Skeletal muscle satellite cell (primary cell): ENCODE measurements around the gene AVPI1.
"Not testable (repeated sequence)": the region's sequence is repeated elsewhere in the genome, so short reads cannot be mapped to it uniquely, and the experiment has no call there.

Experiments
- H3K27me3 ChIP-seq: 2 replicates; pipeline ENCODE4 v1.7.0; 2013; ENCODE audit warnings: low read length; ENCODE audit not compliant: control insufficient read depth, insufficient read depth
- H3K36me3 ChIP-seq: 2 replicates; pipeline ENCODE4 v1.7.0; 2013; ENCODE audit warnings: mild to moderate bottlenecking, control low read depth, low read length; ENCODE audit not compliant: insufficient read depth
- H3K4me1 ChIP-seq: 2 replicates; pipeline ENCODE4 v1.7.0; 2013; ENCODE audit warnings: low read length; ENCODE audit not compliant: control insufficient read depth, insufficient read depth
- H3K4me2 ChIP-seq: 2 replicates; pipeline ENCODE4 v1.7.0; 2013; ENCODE audit warnings: mild to moderate bottlenecking, low read length
- H3K4me3 ChIP-seq: 2 replicates; pipeline ENCODE4 v1.7.0; 2013; ENCODE audit warnings: low read length
- H3K9ac ChIP-seq: 2 replicates; pipeline ENCODE4 v1.7.0; 2013; ENCODE audit warnings: mild to moderate bottlenecking, low read depth, low read length, moderate library complexity
- H3K9me3 ChIP-seq: replicated peaks from 2 replicates; pipeline ENCODE4 v1.7.0; 2013; ENCODE audit warnings: mild to moderate bottlenecking, control low read depth, low read length

AVPI1 gene

DNA sequence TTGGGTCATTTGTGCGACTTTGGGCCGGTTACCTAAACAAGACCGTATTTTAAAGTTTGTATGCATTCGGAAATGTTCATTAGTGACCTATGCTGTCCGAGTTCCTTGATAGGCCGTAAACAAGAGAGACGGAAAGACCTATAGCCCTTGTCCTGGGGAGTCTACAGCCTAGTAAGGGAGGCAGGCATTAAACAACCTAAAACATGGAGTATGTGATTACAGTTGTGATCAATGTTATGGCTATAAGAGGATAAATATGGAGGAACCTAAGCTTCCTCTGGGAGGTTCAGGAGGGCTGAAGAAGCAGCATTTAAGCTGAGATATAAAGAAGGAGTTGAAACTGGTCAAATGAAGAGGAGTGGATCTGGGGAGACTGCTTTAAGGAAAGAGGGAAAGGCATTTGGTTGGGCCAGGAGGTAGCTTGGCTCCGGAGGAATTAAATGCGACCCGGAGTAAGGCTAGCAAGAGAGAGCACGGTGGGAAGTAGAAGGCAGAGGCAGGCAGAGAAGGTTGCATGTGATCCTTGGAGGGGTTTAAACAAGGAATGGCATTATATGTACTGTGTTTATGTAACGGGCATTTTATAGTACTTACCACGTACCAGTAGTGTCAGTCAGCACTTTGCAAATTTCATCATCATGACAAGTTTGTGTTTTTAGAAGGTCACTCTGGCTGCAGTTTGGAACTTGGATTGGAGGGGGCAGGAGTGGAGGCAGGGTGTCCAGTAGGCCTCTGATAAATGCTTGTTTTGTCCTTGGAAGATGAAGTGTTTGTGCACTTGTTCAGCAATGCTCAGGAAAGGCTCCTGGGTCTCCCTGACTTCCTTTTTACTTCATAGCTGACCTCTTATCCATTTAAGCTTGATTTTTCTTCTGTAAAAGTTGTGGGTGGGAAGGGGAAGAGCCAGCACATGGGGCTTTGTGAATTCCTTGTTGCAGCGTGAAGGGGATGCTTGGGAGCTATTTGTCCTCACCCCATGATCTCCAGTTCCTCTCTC lies 1.0 kb upstream of the AVPI1 start:
- H3K4me1 ChIP-seq = peaks cover 61% of the 10 kb centered on the region
- no peaks in the 10 kb centered on the region for H3K27me3 ChIP-seq
- H3K9me3 ChIP-seq = no peaks in the 10 kb centered on the region
- no peaks in the 10 kb centered on the region for H3K36me3 ChIP-seq
- H3K4me3 ChIP-seq = peak overlapping the region; percentile 92
- peak overlapping the region; percentile 81 for H3K9ac ChIP-seq
- H3K4me2 ChIP-seq = peak overlapping the region; percentile 69

DNA sequence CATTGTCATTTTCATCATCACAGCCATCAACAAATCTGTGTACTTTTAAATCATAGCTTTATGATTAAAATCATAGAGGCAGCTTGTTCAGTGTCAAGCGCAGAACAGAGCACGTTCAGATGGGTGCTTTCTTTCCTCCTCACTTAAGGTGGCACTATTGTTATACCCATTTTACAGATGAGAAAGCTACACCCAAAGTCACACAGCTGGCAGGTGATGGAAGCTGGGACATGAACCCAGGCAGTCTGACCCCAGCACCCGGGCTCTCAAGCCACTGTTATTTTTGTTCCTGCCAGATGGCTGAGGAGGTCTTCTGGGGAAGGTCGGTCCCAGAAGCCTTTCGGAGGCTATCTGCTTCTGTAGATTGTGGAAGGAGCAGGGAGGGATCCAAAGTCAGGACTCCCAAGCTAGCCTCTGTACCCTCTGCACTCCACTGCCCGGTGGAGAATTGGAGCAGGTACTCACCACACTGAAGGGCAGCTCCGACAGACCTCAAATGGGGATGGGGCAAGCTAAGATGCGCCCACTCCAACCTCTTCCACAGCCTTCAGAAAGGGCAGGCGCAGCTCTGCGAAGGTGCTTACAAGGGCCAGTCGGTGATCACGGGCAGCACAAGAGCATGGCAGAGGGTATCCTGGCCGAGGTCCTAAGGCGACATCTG lies 610 bp downstream of the AVPI1 start:
- Histone ChIP-seq H3K4me1 (peaks cover 61% of the 10 kb centered on the region), H3K4me2 (peak overlapping the region; percentile 94), H3K9me3 (no peaks in the 10 kb centered on the region), H3K9ac (peak overlapping the region; percentile 96), H3K27me3 (no peaks in the 10 kb centered on the region), H3K4me3 (peak overlapping the region; percentile 92), H3K36me3 (no peaks in the 10 kb centered on the region)

DNA sequence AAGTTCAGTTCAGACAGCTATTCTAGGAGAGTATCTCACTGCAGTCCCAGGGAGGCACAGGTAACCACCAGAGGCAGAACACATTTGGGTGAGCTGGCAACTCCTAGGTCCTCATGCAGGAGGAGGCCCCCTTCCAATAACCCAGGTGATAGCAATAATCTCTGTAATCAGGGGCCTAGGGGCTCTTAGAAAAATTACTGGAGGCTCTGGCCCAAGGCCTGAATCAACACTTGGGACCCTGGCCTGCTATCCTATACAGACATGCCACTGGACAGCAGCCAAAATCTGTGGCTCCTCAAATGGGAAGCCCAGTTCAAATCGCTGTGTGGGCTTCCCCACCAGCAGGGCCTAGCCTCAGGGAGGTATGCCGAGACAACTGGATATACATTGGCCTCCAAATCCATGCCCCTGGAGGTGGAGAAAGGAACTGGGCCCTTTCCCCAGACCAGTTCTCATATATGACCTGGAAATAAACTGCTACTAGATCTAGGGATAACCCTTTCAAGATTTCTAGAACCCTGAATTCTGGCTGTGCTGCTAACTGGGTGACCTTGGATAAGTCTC lies 1.6 kb downstream of the AVPI1 start:
- Histone ChIP-seq H3K4me1 (peaks cover 60% of the 10 kb centered on the region), H3K9ac (peak overlapping the region; percentile 96), H3K4me3 (peak overlapping the region; percentile 92)

DNA sequence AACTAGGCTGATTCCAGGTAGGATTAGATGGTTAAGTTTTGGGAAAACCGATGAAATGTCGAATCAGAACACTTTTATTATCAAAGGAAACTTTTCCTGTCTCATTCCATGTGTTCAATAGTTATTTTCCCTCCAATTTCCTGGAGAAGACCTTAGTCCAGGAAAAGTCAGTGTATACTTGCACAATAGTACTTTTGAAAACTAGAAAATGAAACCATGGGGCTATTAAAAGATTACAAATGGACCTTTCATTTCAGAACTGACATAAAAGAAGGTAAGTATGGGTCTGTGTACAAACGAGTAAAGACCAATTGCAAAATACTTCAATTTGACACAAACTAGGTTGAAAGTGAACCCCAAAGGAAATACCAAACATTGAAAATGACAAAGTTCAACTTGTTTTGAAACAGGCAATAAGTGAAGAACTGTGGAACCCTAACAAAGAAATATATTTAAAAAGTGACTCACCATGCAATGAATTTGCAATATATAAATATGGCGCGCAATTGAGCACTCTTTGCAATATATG lies 2.1 kb downstream of the AVPI1 start:
- Histone ChIP-seq H3K9me3 (no peaks in the 10 kb centered on the region), H3K36me3 (no peaks in the 10 kb centered on the region), H3K4me3 (peak overlapping the region; percentile 92), H3K9ac (peak overlapping the region; percentile 96), H3K4me2 (peak overlapping the region; percentile 94), H3K4me1 (peaks cover 55% of the 10 kb centered on the region), H3K27me3 (no peaks in the 10 kb centered on the region)

More for the DNA sequence above, 1.6 kb downstream of the AVPI1 start:
- Histone ChIP-seq H3K27me3 (no peaks in the 10 kb centered on the region), H3K9me3 (no peaks in the 10 kb centered on the region), H3K4me2 (peak overlapping the region; percentile 94), H3K36me3 (no peaks in the 10 kb centered on the region)

DNA sequence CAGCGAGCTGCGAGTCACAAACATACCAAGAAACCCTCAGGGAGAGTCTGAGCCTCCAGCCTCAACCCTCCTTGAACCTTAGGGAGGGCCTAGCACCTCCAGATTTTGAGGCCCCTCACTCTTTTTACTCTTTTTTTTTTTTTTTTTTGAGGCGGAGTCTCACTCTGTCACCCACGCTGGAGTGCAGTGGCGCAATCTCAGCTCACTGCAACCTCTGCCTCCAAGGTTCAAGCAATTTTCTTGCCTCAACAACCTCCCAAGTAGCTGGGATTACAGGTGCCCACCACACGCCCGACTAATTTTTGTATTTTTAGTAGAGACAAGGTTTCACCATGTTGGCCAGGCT lies 2.7 kb downstream of the AVPI1 start:
- H3K9me3 ChIP-seq, H3K27me3 ChIP-seq, H3K36me3 ChIP-seq: not testable (repeated sequence)
- peak overlapping the region; percentile 96 for H3K9ac ChIP-seq
- H3K4me3 ChIP-seq = peak overlapping the region; percentile 92
- peak overlapping the region; percentile 94 for H3K4me2 ChIP-seq
- peaks cover 50% of the 10 kb centered on the region for H3K4me1 ChIP-seq

DNA sequence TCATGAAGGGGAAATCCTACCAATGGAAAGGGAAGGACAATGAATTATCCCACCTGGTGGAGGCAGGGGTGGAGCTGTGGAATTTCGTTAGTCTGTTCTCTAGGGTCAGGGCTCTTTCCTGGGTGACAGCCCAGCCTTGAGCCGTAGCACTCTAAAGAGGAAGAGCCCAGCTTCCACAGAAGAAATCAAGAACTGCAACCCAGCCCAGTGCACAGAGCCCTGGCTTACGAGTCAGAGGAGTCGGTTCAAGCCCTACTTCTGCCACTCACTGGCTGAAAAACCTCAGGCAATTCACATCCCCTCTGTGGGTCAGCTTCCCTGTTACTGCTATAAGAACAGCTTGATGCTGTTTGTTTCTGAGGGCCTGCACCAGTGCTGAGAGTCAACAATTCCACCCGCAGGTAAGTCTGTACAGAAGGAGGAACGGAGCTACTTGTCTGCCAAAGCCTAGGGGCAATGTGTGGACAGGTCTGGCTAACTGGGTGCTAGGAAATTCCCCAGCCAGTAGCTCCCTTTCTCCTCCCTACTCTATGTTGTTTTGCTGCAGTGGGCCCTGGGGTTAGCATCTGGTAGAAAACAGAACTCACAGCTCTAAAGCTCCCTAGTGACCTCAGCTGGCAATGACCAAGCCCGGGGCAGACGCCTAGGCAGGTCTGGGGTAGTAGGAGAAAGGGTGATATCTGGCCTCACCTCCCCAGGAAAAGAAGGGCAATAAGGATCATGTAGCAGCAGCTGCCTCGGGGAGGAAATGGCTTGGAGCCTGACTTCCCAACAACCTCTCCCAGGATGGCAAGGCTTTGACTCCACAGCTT lies 3.3 kb downstream of the AVPI1 start:
- H3K4me2 ChIP-seq = peak overlapping the region; percentile 94
- H3K4me1 ChIP-seq = peaks cover 44% of the 10 kb centered on the region
- H3K36me3 ChIP-seq = peaks cover 5% of the 10 kb centered on the region
- peak overlapping the region; percentile 96 for H3K9ac ChIP-seq
- H3K4me3 ChIP-seq = peak overlapping the region; percentile 52
- H3K27me3 ChIP-seq = no peaks in the 10 kb centered on the region
- no peaks in the 10 kb centered on the region for H3K9me3 ChIP-seq

DNA sequence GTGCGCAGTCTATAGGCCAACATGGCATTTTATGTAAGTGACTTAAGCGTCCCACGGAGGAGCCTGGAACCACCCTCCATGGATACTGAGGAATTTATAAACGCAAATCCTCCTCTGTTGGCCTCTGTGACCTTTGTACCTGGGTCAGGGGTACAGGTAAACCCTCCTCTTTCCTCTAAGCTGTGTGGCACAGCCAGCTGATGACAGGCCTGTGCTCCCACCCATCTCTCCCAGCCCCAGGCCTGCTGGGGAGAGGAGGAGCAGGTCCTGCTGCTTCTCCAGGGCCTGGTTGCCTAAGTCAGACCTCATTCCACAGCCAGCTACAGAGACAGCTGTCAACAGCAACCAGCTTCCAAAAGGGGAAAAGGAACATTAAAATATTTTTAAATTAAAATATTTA lies 5.0 kb downstream of the AVPI1 start:
- H3K9ac ChIP-seq = no peak overlapping the region
- no peak overlapping the region for H3K4me2 ChIP-seq
- peaks cover 30% of the 10 kb centered on the region for H3K4me1 ChIP-seq
- H3K4me3 ChIP-seq = no peak overlapping the region
- peaks cover 19% of the 10 kb centered on the region for H3K36me3 ChIP-seq
- H3K27me3 ChIP-seq = no peaks in the 10 kb centered on the region
- no peaks in the 10 kb centered on the region for H3K9me3 ChIP-seq

- H3K9me3 ChIP-seq = no peaks in the 10 kb centered on the region
- H3K9ac ChIP-seq = no peak overlapping the region
- H3K4me3 ChIP-seq = no peak overlapping the region
- H3K4me2 ChIP-seq = no peak overlapping the region
- H3K27me3 ChIP-seq = no peaks in the 10 kb centered on the region
- H3K36me3 ChIP-seq = peaks cover 38% of the 10 kb centered on the region
- peaks cover 12% of the 10 kb centered on the region for H3K4me1 ChIP-seq
These were observed 7.4 kb downstream of the AVPI1 start for GRCh38 chr10:97679594-97679993.

DNA sequence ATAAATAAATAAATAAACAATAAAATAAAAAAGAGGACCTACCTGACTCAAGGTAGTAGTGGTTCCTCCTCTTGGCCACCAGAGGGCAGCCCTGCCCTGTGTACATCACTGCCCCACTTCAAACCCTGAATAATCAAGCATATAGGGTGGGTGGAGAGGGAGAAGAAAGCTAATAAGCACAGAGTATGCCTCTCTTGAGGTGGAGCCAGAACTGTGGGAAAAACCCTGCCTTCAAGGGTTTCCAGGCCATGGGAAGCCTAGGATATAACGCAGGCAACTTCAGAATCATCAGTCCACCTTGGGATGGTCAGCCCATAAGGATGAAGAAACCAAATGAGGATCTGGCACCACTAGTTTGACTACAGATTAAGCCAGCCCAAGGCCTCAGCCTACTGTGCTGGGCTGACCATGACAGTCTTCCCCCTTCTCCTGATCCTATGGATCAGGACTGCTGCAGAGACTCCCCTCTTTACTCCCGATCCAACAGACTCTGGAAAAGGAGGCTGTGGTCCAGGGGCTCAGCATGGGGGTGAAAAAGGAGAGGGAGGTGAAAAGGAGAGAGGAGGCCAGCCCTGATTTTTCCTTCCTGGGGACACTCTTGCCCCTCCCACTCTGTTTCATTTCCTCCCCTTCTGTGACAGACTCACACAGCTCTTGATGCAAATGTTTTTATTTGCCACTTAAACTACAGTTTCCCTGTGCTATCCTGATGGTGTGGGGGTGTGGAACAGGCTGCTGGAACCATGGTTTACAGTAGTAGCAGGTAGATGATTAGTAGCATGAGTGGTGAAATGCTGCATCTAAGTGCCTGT lies 10.1 kb downstream of the AVPI1 start:
- H3K9me3 ChIP-seq = no peaks in the 10 kb centered on the region
- H3K4me2 ChIP-seq = no peak overlapping the region
- no peaks in the 10 kb centered on the region for H3K27me3 ChIP-seq
- peaks cover 7% of the 10 kb centered on the region for H3K4me1 ChIP-seq
- H3K9ac ChIP-seq = no peak overlapping the region
- peaks cover 50% of the 10 kb centered on the region for H3K36me3 ChIP-seq
- H3K4me3 ChIP-seq = no peak overlapping the region

DNA sequence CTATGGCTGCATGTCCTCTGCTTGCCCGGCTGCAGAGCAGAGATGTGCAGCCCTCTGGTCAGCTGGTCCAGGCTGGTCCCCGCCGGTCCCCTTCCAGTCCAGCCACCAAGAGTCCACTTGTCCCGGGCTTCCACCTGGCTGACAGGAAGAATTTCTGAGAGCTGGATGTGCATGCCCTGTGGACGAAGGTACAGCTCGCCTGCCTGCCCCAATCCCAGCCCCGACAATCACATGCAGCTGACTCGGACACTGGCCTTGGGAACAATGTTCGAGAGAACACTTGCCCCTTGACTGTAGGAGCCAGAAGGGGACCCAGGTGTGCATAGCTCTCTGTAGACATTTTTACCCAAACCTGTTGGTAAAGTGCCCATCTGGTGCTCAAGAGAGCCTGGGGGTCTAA lies 11.8 kb downstream of the AVPI1 start:
- H3K4me3 ChIP-seq = no peak overlapping the region
- H3K4me1 ChIP-seq = peaks cover 7% of the 10 kb centered on the region
- H3K9ac ChIP-seq = no peak overlapping the region
- no peaks in the 10 kb centered on the region for H3K27me3 ChIP-seq
- no peak overlapping the region for H3K4me2 ChIP-seq
- no peaks in the 10 kb centered on the region for H3K9me3 ChIP-seq
- peaks cover 54% of the 10 kb centered on the region for H3K36me3 ChIP-seq
